NOMO-1 treated with dmso at 0.1 percent for 144 hours (cell line): ENCODE results near the gene RFK.

Experiments used
- DNase-seq: peaks from one replicate; lab custom pipeline; 2025; ENCODE audit not compliant: unreplicated experiment; lab: John Stamatoyannopoulos, UW

RFK gene

DNA sequence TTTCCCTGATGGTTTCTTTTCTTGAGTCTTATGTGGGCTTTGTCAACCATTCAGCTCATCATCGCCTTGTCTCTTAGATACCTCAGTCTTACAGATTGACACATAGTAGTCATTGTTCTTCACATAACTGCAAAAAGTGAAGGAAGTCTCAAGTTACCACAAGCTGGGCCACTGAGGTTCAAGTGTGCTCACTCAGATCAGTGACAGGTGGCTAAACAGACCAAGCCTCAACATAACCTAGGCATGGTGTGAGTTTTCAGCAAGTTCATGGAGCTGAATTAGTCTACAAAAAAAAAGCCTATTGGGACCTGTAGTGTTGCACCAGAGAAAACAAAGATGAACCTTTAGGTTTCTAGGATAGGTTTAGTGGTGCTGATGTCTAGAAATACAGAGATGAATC is 58.2 kb downstream of the RFK start:
- no peak for DNase-seq
